GM21367 (cell line): ENCODE results near the gene ACSL1.

Experiments used
- ATAC-seq: cut with Tn5 transposase; IDR thresholded peaks from one replicate; pipeline ENCODE4 v1.9.1; 2021; ENCODE audit not compliant: unreplicated experiment

ACSL1 gene, protein sequence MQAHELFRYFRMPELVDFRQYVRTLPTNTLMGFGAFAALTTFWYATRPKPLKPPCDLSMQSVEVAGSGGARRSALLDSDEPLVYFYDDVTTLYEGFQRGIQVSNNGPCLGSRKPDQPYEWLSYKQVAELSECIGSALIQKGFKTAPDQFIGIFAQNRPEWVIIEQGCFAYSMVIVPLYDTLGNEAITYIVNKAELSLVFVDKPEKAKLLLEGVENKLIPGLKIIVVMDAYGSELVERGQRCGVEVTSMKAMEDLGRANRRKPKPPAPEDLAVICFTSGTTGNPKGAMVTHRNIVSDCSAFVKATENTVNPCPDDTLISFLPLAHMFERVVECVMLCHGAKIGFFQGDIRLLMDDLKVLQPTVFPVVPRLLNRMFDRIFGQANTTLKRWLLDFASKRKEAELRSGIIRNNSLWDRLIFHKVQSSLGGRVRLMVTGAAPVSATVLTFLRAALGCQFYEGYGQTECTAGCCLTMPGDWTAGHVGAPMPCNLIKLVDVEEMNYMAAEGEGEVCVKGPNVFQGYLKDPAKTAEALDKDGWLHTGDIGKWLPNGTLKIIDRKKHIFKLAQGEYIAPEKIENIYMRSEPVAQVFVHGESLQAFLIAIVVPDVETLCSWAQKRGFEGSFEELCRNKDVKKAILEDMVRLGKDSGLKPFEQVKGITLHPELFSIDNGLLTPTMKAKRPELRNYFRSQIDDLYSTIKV

DNA sequence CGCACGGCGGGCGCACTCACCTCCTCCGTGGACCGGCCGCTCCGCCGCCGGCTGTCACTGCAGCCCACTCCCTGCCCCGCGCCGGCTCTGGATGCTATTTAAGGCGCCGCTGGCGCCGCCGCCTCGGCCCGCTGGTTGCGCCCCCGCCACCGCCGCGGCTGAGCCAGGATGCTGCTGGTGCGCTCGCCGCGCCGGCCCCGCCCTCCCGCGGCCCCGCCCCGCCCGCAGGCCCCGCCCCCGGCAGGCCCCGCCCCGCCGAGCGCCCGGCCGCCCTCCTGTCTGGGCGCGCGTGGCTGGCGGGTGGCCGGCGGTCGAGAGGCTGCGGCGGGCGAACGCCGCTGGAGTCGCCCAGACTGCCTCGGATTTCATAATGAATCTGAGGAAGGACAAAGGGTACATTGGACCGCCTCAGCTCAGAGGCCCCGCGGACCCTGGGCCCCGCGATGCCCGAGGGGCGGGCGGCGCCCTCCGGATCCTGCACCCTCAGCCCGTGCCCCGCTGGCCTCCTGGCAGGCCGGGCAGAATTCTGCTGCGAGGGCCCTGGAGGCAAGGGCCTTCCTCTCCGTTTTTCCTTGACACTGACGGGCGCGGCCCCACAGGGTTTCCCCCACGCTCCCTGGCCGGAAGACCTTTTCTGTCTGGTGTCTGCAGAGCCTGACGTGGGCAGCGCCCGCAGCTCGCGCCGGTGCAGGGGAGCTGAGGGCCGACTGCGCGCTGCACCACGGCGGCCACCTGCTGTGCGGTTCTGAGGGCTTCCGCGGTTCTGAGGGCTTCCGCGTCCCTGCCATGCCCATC lies at the start of gene ACSL1:
ACSL1 (minus strand) TSS at position 73 of the 795 bp plus-strand sequence. CDS start 22,454 bp downstream, outside the sequence.
- peak; percentile 52 for ATAC-seq

DNA sequence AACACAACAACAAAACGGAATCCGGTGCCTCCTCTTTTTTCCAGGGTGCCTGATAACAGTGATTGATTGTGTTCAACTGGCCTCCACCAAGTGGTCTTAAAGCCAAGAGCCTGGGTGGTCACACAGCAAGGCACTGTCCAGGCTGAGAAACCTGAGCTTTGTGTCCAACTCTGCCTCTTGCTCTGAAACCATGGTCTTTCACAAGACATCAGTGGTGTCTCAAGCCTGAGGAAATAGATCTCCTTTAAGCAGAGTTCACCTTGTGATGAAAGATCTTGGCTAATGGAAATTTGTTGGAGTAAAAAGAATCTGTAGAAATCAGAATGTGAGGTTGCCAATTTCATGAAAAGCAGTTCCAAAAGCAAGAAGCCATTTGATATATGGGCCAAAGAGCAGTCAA lies 47.3 kb upstream of the ACSL1 start:
- no peak for ATAC-seq

DNA sequence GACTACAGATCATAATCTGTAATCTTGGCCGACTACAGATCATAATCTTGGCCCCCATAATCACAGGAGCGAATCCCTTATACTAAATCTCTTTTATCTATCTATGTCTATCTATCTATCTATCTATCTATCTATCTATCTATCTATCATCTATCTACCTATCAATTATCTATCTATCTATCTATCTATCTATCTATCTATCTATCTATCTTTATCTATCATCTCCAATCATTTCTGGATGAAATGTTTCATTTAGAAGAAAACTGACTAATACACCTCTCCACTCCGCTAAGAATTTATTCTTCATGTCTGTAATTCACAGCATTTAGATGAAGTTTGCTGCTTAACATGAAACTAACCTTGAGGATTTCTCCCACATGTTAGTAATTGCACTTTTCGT lies 45.0 kb upstream of the ACSL1 start:
- ATAC-seq, result no peak

DNA sequence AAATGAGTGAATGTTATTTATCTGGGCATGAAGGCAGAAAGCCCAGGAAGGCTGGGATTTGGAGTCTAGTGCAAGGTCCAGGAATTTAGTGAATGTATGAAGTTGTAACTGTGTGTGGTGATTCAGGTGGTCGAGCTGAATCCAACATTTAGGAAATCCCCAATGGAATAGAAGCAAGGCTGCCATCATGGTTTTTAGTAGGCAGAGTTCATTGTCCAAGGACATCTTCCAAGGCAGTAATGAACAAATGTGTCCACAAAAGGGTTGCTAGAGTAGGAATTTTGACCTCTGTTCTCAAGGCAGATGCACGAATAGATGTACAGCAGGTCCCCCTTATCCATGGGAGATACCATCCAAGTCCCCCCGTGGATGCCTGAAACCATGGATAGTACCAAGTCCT lies 42.9 kb upstream of the ACSL1 start:
- no peak for ATAC-seq

DNA sequence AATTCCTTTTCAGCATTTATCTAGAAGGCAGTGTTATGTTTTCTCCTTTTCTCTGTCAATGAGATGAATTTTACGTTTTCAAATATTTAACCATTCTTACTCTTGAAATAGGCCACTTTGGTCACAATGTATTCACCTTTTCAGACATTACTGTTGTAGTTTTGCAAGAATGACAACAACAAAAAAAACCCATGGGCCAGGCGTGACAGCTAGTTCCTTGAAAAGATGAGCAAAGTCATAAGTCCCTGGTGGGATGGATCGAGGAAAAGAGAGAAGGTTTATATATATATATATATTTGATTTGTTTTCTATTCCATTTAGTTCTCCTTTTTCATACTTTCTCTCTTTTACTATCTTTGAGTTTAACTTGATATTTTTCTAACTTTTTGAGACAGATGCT lies 38.1 kb upstream of the ACSL1 start:
- ATAC-seq, result no peak

DNA sequence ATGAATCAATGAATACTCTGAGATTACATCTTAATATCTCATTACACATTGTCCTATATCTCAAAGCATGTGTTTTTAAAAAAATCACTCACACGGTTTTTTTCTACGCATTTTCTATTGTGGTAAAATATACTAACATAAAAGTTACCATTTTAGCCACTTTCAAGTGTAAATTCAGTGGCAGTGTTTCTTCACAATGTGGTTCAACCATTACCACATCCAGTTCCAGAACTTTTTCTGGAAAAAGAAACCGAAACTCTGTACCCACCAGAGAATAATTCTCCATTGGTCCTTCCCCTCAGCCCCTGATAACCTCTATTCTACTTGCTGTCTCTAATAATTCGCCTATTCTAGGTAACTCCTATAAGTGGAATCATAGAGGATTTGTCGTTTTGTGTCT lies 35.3 kb upstream of the ACSL1 start:
- no peak for ATAC-seq

DNA sequence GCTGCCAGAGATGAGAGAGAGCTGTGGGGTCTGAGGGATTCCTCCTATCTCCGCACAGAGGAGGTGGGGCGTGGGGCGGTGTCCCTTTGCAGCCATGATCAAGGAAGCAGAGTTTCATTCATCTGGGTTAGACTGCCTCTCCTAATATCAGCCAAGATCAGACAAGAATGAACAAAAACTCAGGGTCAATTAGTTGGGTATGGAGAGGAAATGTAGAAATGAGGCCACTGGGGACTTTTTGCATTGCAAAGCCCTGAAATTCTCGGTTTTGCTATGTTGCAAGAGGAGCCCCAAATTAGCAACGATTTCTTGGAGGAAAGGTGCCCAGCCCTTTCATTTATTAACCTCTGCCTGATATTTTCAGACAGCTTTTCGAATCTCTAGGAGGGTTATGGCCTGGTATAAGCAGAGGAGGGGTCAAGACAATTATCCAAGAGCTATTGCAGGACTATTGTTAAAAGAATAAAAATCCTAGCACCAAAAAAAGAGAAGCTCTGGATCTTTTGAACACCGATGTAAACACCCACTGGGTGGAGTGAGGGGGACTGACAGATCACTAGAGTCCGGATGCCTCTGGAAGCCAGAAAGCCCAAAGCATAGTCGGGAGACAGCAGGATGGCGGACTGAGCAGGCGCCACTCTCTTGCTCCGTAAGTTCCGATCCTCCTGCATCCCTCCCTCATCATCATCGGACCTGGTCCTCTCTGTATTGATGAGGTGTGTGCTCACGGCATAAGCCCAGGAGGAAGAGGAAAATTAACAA lies 34.4 kb upstream of the ACSL1 start:
- ATAC-seq, result peak; percentile 44

DNA sequence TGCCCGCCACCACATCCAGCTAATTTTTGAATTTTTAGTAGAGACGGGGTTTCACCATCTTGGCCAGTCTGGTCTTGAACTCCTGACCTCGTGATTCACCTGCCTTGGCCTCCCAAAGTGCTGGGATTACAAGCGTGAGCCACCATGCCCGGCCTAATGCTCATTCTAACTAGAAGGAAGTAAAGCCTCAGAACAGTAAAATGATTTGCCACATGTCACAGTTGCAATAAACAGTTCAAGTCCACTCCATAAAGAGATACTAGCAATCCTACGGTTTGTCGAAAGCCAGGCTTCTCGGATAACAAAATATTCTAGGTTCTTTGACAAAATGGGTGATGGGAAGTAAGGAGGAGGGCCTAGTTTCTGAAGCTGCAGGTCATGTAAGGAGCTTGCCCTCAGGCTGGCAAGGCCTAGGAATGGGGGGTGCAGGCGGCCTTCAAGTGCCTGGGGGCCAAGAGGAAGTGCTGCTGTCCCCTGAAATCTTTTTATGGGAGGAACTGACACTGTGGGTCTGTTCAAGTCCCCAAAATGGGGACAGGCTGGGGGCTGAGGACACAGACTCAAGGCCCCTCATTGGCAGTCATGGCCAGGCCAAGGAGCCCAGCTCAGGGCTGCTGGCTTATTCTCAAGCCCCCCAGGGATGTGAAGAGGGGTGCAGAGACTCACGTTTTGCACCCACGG lies 31.8 kb upstream of the ACSL1 start:
- no peak for ATAC-seq

DNA sequence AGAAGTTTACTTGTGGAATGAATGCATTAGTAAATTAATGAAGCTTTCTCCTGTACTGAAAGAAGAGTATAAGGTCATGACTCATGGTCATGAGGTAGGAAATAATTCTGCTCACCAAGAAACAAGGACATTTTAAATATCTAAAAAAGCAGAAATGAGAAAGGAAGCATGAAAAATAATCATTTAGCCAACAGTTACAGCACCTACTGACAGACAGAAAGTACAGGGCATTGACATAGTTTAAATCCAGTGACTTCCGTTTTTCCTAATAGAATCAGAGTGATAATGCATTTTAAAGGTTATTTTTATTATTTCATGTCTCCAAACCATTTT lies 30.5 kb upstream of the ACSL1 start:
- no peak for ATAC-seq

DNA sequence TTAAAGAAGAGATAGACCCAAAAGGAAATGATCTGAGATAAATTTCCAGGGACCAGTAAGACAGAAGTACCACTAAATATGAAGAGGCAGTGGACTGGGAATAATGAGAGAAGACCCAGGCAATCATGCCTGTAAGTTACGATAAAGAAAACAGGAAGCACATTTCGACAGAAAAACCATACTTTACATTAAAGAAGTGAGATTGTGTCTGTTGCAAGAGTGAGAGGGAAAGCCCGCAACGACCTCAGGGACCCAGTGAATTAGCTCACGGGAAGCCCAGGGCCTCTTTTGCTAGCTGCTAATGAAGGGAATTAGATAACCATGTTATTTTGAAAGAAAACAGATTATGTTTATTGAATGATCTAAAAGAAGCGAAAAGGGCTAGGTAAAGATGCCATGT lies 28.9 kb upstream of the ACSL1 start:
- ATAC-seq, result no peak

DNA sequence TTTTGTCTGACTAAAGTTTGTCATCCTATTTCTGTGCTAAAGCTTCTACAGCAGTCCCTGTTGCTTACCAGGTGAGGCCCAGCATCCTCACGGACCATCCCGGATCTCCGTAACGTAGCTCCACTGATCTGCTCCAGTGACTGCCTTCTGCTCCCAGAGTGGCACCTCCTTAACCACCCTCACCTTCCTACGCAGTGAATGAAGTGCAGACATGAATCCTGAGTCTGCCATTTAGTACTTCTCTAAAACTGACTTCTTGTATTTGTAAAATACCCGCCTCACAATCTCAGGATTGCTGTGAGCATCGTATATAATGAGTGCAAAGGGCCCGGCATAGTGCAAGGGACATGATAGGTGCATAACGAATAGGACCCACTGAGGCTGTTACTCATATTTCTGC lies 27.7 kb upstream of the ACSL1 start:
- no peak for ATAC-seq

DNA sequence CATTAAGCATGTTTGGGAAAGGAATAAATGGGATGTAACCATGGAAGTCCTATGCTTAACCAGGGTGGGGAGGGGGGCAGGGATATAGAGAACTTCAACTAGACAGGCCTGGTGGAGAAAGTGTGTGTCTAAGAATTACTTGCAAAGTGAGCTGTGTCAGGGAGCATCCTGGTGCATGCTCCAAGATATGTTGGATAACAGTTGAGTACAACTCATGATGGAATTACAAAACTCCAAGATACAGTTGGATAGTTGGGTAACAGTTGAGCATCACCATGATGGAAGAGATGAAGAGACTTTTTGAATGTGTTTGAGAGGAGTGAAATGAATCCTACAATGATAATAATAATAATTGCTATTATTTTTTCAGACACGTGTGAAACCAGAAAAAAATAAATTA lies 26.1 kb upstream of the ACSL1 start:
- no peak for ATAC-seq

DNA sequence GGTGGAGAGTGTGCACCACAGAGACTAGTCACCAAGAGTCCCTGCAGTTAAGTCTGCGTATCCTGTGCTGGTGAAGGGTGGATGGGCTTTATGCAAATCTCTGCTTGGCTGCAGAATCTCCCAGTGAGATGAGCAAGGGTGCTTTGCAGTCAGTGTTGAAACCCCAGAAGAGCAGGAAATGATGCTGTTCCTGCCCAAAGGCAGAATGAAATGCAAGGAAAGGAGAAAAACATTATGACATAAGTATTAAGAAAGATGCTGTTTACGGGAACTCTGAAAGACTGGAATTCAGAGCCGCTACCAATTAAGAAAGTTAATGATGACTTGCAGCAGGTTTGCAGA lies 25.4 kb upstream of the ACSL1 start:
- ATAC-seq, result peak; percentile 60

DNA sequence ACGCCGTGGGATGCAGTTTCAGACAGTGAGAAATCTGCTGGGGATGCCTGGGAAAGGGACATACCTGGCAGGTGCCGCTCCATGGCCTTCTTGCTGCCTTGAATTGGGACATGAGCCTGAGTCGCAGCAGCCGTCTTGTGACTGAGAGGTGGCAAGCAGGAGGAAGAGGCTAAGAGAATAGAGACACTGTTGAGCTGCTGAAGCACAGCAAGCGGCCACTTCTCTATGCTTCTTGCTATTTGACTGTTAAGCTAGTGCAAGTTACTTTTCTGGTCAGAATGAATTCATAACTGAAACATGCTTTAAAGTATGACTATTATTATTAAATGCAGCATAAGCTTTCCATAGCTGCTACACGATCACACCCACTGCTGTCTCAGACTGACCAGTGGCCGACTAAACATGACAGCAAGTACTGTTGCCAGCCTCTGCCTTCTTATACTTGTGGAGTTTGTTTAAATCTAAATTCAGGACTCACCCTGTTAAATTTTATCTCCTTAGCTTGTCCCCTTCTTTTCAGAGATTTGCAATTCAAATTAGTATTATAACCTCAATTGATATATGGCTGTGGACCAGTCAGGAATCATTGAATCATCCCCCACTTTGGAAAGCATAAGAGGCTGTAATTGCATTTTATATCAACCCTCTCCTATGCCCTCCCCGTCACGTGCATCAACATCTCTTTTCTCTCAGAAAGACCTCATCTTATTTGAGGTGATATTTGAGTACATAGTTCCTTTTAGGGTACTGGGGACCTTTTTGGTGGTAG lies 24.8 kb upstream of the ACSL1 start:
- peak; percentile 33 for ATAC-seq

DNA sequence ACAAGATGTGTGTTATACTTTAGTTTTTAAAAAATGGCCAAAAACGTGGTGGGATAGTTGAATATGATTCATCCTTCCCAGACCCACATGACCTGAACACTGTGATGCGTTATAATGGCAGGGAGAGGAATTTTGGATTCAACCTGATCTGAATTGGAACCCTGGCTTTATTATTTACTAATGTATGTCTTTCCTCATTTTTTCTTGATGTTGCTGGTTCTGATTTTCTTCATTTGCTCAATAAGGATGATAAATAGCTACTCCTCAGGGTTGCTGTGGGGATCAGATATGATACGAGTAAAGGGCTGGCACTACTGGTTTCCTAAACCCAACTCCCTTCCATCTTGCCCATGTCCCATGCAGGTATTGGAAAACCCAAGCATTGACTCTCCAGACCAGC lies 24.2 kb upstream of the ACSL1 start:
- ATAC-seq, result no peak

DNA sequence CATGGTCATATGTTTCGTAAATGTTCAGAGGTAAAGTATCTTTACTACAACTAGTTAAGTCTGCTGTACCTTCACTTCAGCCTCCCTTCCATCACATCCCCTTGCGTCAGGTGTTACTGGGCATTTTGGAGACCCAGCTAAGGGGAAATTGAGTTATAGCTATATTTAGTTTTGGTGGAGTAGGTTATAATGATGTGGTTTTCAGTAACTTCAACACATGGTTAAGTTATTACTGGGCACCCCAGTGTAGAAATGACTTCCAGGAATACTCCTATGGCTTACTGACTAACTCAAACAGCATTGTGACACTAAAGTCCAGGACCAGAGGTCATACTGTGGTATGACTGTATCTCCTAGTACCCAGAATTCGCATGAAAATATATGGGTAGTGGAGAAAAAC lies 23.4 kb upstream of the ACSL1 start:
- ATAC-seq, result no peak

DNA sequence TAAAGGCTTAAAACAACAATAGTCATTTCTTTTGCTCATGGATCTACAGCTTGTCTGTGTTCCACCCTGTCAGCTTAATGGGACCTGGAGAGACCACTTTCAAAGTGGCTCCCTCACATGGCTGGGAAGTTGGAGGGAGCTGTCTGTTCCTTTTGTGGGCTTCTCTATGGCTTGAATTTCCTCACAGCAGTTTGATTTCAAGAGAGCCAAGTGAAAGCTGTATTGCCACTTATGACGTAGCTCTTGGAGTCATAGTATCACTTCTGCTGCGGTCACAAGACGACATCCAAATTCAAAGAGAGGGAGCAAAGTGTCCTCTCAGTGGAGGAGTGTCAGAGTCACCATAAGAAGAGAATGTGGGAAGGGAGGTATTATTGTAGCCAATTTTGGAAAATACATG lies 22.7 kb upstream of the ACSL1 start:
- ATAC-seq, result peak; percentile 31

DNA sequence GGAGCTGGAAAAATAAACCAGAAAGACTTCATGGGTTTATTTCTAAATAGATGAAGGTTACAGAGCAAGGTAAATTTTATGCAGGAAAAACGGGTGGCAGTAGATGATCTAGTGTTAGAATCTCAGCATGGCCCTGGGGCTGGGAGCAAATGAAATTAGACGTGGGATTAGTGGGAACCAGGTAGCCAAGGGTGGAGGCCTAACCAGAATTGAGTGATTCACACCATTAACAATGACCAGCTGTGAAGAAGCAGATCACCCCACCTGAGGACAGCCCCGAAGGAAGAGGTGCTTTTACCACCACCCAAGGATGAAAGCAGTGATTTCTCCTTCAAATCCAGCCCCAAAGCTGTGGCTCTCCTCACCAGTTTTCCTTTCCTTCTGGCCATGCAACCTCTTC lies 20.8 kb upstream of the ACSL1 start:
- ATAC-seq, result no peak

DNA sequence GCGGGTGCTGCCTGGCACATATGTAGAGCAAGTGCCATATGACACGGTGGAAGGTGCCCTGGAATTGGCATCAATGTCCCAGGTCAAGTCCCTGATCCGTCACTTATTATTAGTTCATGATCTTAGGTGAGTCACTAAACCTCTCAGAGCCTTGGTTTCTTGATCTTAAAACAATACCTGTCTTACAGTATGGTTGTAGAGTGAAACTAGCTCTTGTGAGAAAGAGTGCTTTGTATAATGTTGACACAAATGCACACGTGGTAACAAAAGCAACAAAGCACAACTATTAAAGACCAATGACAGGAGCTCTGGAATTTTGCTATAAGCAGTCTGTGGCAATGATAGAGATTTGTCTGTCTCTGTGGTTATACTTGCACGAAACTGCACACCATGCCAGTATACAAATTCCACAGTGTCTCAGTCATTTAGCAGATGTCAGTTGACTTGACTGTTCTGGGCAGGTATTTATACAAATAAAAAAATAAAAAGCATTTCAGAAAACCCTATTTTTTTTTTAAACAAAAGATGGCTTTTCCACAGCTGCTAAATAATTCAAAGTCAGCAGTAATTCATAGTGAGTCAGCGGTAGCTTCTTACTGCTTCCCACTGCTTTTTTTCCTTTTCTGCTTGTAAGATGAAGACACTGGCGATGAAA lies 19.7 kb upstream of the ACSL1 start:
- ATAC-seq, result no peak
